ENCODE data around the gene XKR3.
"Not testable (repeated sequence)": the region's sequence is repeated elsewhere in the genome, so short reads cannot be mapped to it uniquely, and the experiment has no call there.

The XKR3 gene

DNA sequence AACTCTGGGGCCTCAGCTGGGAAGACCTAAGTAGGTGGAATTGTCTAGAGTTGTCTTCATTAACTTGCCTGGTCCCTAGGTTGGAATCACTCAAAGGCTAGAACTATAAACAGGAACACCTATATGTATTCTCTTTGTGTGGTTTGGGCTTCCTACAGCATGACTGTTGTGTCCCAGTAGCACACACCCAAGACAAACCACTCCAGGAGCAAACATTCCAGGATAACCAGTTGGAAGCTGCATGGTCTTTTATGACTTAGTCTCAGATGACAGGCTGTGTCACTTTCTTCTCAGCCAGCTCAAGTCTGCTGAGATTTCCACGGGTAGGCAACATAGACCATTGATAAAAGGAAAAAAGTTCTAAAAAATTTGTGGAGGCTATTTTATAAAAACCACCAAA, 90.9 kb downstream of the XKR3 start:
- not testable (repeated sequence) for DNase-seq
